CD8-positive, alpha-beta memory T cell (primary cell): Measurements from ENCODE around the gene PAN2. TPM values are rescaled to one million over a fixed set of nuclear protein-coding genes. Genes with fewer than 3 reads are reported as not detected.

Source experiments
- CTCF ChIA-PET: fragments of 350-600 bp; sonication (Branson Sonifier 250); formaldehyde crosslinking; loops from one replicate; lab custom pipeline; 2021; ENCODE audit warnings: antibody characterized with exemption; lab: Charles Lee
- POLR2A ChIA-PET: fragments of 350-600 bp; sonication (Branson Sonifier 250); formaldehyde crosslinking; loops from one replicate; lab custom pipeline; 2021; ENCODE audit warnings: antibody characterized with exemption; lab: Charles Lee
- DNase-seq, 5 donors: peaks; one replicate each; pipeline versions ENCODE4 v3.0.0 to v3.0.0-alpha.2; 2020 to 2022; ENCODE audit warnings: mixed read lengths in 1 of 5
- H3K27ac ChIP-seq: one replicate; pipeline ENCODE4 v1.7.0; 2013; ENCODE audit warnings: low read depth, mild to moderate bottlenecking, low read length, moderate library complexity
- H3K27me3 ChIP-seq: 2 replicates; pipeline ENCODE4 v1.7.0; 2013; ENCODE audit warnings: low read length, mild to moderate bottlenecking; ENCODE audit not compliant: insufficient read depth, poor library complexity, severe bottlenecking
- H3K36me3 ChIP-seq: 2 replicates; pipeline ENCODE4 v1.7.0; 2013; ENCODE audit warnings: mild to moderate bottlenecking, low read length, moderate library complexity; ENCODE audit not compliant: insufficient read depth
- H3K4me1 ChIP-seq: 2 replicates; pipeline ENCODE4 v1.7.0; 2013; ENCODE audit warnings: mild to moderate bottlenecking, low read length, moderate library complexity; ENCODE audit not compliant: insufficient read depth
- H3K4me3 ChIP-seq: 2 replicates; pipeline ENCODE4 v1.7.0; 2013; ENCODE audit warnings: mild to moderate bottlenecking, low read length
- H3K9me3 ChIP-seq: 2 replicates; pipeline ENCODE4 v1.7.0; 2013; ENCODE audit warnings: mild to moderate bottlenecking, low read length
- H3K27ac Mint-ChIP-seq, 8 donors: one replicate each; pipeline ENCODE4 v1.8.0; 2020 to 2021; ENCODE audit warnings: mixed read lengths in 8 of 8, mild to moderate bottlenecking in 6 of 8, inconsistent platforms in 3 of 8, moderate library complexity in 3 of 8
- H3K27me3 Mint-ChIP-seq, 2 donors: one replicate each; pipeline ENCODE4 v1.8.0; 2020 to 2021; ENCODE audit warnings: mixed read lengths in 2 of 2, mild to moderate bottlenecking in 1 of 2, moderate library complexity in 1 of 2
- H3K36me3 Mint-ChIP-seq, 3 donors: one replicate each; pipeline ENCODE4 v1.8.0; 2020 to 2021; ENCODE audit warnings: mixed read lengths in 3 of 3, inconsistent platforms in 1 of 3, mild to moderate bottlenecking in 1 of 3
- H3K4me1 Mint-ChIP-seq, 3 donors: one replicate each; pipeline ENCODE4 v1.8.0; 2020 to 2021; ENCODE audit warnings: mixed read lengths in 3 of 3, inconsistent platforms in 1 of 3, mild to moderate bottlenecking in 1 of 3
- H3K4me3 Mint-ChIP-seq, 7 donors: one replicate each; pipeline ENCODE4 v1.8.0; 2020 to 2021; ENCODE audit warnings: mixed read lengths in 7 of 7, mild to moderate bottlenecking in 6 of 7, moderate library complexity in 4 of 7, inconsistent platforms in 2 of 7
- H3K9me3 Mint-ChIP-seq, 5 donors: one replicate each; pipeline ENCODE4 v1.8.0; 2020 to 2022; ENCODE audit warnings: mixed read lengths in 5 of 5, mild to moderate bottlenecking in 3 of 5, moderate library complexity in 2 of 5, inconsistent platforms in 1 of 5
- polyA plus RNA-seq: library from polyadenylated mRNA; unstranded; fragments of 300-500 nt; fragmentation: Illumina TruSeq; gene quantifications from one replicate; pipeline ENCODE4 v1.2.3, GENCODE V29; 2021
- total RNA-seq, 2 experiments: library from RNA; stranded (reverse); gene quantifications; one replicate each; pipeline ENCODE4 v1.2.3, GENCODE V29; 2021

PAN2 gene
- total and polyA plus RNA-seq, 3 experiments from 2014 or later: 5.4 to 40.4 (median 36.6) TPM

- ChIA-PET POLR2A (no interaction called here), CTCF (no interaction called here)
- Histone ChIP-seq H3K9me3 (no peaks in the 10 kb centered on the region), H3K4me1 (peaks cover 15% of the 10 kb centered on the region), H3K36me3 (peaks cover 16% of the 10 kb centered on the region), H3K27ac (no peak overlapping the region), H3K27me3 (no peaks in the 10 kb centered on the region), H3K4me3 (no peak overlapping the region)
- Mint-ChIP-seq H3K4me3 (no peak overlapping the region), H3K36me3 (peaks cover 0 to 42% (median 4%) of the 10 kb centered on the region in 3 donors), H3K27ac (peak overlapping the region in 3 of 8 donors; percentile 44 to 55 (median 54)), H3K9me3 (no peaks in the 10 kb centered on the region), H3K4me1 (peaks cover 14 to 21% (median 15%) of the 10 kb centered on the region in 3 donors), H3K27me3 (no peaks in the 10 kb centered on the region)
- no peak for DNase-seq
Observed at GRCh38 chr12:56317675-56318074, 16.1 kb downstream of the PAN2 start.

- Mint-ChIP-seq H3K27ac (peak within 1 kb of the TSS; percentile 97 to 100 (median 99)), H3K4me1 (peaks cover 14 to 21% (median 15%) of the 10 kb centered on the region in 3 donors), H3K36me3 (peaks cover 0 to 40% (median 4%) of the 10 kb centered on the region in 3 donors), H3K4me3 (peak within 1 kb of the TSS; percentile 97 to 100 (median 99)), H3K27me3 (no peaks in the 10 kb centered on the region), H3K9me3 (no peaks in the 10 kb centered on the region)
- Histone ChIP-seq H3K27ac (peak within 1 kb of the TSS; percentile 97), H3K36me3 (peaks cover 12% of the 10 kb centered on the region), H3K27me3 (no peaks in the 10 kb centered on the region), H3K4me1 (peaks cover 15% of the 10 kb centered on the region), H3K9me3 (no peaks in the 10 kb centered on the region), H3K4me3 (peak within 1 kb of the TSS; percentile 100)
- ChIA-PET CTCF (interaction anchor here (1.0 to 1.8 kb wide), 11 partner anchors 9 to 272 kb away, joined by 3 to 10 read pairs (median 4); partner anchors contain the start of genes IL23A, PAN2, SMARCC2 and STAT2), POLR2A (interaction anchor here (0.6 to 2.1 kb wide), 18 partner anchors 17 to 409 kb away, joined by 3 to 20 read pairs (median 4); partner anchors contain the start of genes ANKRD52, ESYT1, IL23A and NACA)
- peak; percentile 91 to 96 (median 93) for DNase-seq
Observed at GRCh38 chr12:56315622-56316473, 18.0 kb downstream of the PAN2 start, which contains the start of gene CNPY2. CNPY2 (minus strand) TSS chr12:56315988; CDS start chr12:56315217, 771 bp downstream.

- Histone ChIP-seq H3K4me1 (peaks cover 15% of the 10 kb centered on the region), H3K36me3 (peaks cover 14% of the 10 kb centered on the region), H3K27ac (peak overlapping the region; percentile 97), H3K27me3 (no peaks in the 10 kb centered on the region), H3K4me3 (peak overlapping the region; percentile 100), H3K9me3 (no peaks in the 10 kb centered on the region)
- ChIA-PET POLR2A (interaction anchor here (0.6 to 2.1 kb wide), 11 partner anchors 16 to 211 kb away, joined by 3 to 20 read pairs (median 4); partner anchors contain the start of genes ANKRD52, IL23A, PA2G4 and PAN2), CTCF (interaction anchor here (1.1 to 1.8 kb wide), 11 partner anchors 8 to 271 kb away, joined by 3 to 10 read pairs (median 4); partner anchors contain the start of genes IL23A, PAN2, SMARCC2 and TIMELESS)
- Mint-ChIP-seq H3K4me1 (peaks cover 14 to 21% (median 15%) of the 10 kb centered on the region in 3 donors), H3K4me3 (peak overlapping the region; percentile 97 to 100 (median 99)), H3K27me3 (no peaks in the 10 kb centered on the region), H3K27ac (peak overlapping the region; percentile 97 to 100 (median 99)), H3K36me3 (peaks cover 0 to 46% (median 7%) of the 10 kb centered on the region in 3 donors), H3K9me3 (no peaks in the 10 kb centered on the region)
- DNase-seq: no peak
Observed at GRCh38 chr12:56315249-56315621, 18.6 kb downstream of the PAN2 start.

- H3K27ac Mint-ChIP-seq: peak overlapping the region in 1 of 8 donors; percentile 26
- H3K4me1 ChIP-seq: peaks cover 10% of the 10 kb centered on the region
- H3K9me3 Mint-ChIP-seq: no peaks in the 10 kb centered on the region
- H3K4me3 ChIP-seq: no peak overlapping the region
- ChIA-PET CTCF (interaction anchor here (0.9 to 1.9 kb wide), 6 partner anchors 13 to 193 kb away, joined by 3 to 6 read pairs (median 3); partner anchors contain the start of gene ZC3H10), POLR2A (interaction anchor here (0.8 to 1.4 kb wide), 3 partner anchors 12 to 159 kb away, joined by 3 to 4 read pairs (median 4); no protein-coding TSS in a partner anchor)
- H3K36me3 ChIP-seq: peaks cover 7% of the 10 kb centered on the region
- no peaks in the 10 kb centered on the region for H3K9me3 ChIP-seq
- H3K36me3 Mint-ChIP-seq: peaks cover 0 to 53% (median 6%) of the 10 kb centered on the region in 3 donors
- H3K27me3 ChIP-seq: no peaks in the 10 kb centered on the region
- H3K4me3 Mint-ChIP-seq: no peak overlapping the region
- H3K4me1 Mint-ChIP-seq: peaks cover 12 to 15% (median 14%) of the 10 kb centered on the region in 3 donors
- H3K27ac ChIP-seq: no peak overlapping the region
- no peaks in the 10 kb centered on the region for H3K27me3 Mint-ChIP-seq
- DNase-seq: no peak
Observed at GRCh38 chr12:56311003-56311402, 22.8 kb downstream of the PAN2 start.

GRCh38 chr12:56308714-56309113 lies 25.1 kb downstream of the PAN2 start:
- CTCF ChIA-PET: no interaction called here
- Histone ChIP-seq H3K4me3 (no peak overlapping the region), H3K4me1 (no peaks in the 10 kb centered on the region), H3K36me3 (peaks cover 7% of the 10 kb centered on the region), H3K27ac (no peak overlapping the region), H3K27me3 (no peaks in the 10 kb centered on the region), H3K9me3 (no peaks in the 10 kb centered on the region)
- Mint-ChIP-seq H3K36me3 (peaks cover 0 to 49% (median 6%) of the 10 kb centered on the region in 3 donors), H3K4me3 (no peak overlapping the region), H3K27ac (peak overlapping the region in 1 of 8 donors; percentile 36), H3K4me1 (peaks cover 0 to 4% (median 0%) of the 10 kb centered on the region in 3 donors), H3K9me3 (no peaks in the 10 kb centered on the region), H3K27me3 (no peaks in the 10 kb centered on the region)
- DNase-seq: no peak
- POLR2A ChIA-PET: interaction anchor here (0.6 to 1.2 kb wide), 2 partner anchors 11 to 33 kb away, joined by 3 to 7 read pairs; no protein-coding TSS in a partner anchor

- Histone ChIP-seq H3K27ac (no peak overlapping the region), H3K4me3 (no peak overlapping the region), H3K9me3 (no peaks in the 10 kb centered on the region), H3K36me3 (peaks cover 7% of the 10 kb centered on the region), H3K27me3 (no peaks in the 10 kb centered on the region), H3K4me1 (peaks cover 3% of the 10 kb centered on the region)
- H3K27me3 Mint-ChIP-seq: no peaks in the 10 kb centered on the region
- no peak for DNase-seq
- peaks cover 0 to 6% (median 2%) of the 10 kb centered on the region in 3 donors for H3K4me1 Mint-ChIP-seq
- H3K9me3 Mint-ChIP-seq: no peaks in the 10 kb centered on the region
- no peak overlapping the region for H3K4me3 Mint-ChIP-seq
- POLR2A ChIA-PET: interaction anchor here (0.6 to 1.0 kb wide), 2 partner anchors 22 to 32 kb away, joined by 3 read pairs; partner anchors contain the start of gene IL23A
- CTCF ChIA-PET: interaction anchor here (1.1 to 2.8 kb wide), 2 partner anchors 8 to 118 kb away, joined by 3 to 8 read pairs; partner anchors contain the start of genes CNPY2 and SMARCC2
- peaks cover 0 to 47% (median 6%) of the 10 kb centered on the region in 3 donors for H3K36me3 Mint-ChIP-seq
- peak overlapping the region in 1 of 8 donors; percentile 41 for H3K27ac Mint-ChIP-seq
Observed at GRCh38 chr12:56307221-56307965, 26.4 kb downstream of the PAN2 start.
